ENCODE data around the gene TAC1.
"Not testable (repeated sequence)": the region's sequence is repeated elsewhere in the genome, so short reads cannot be mapped to it uniquely, and the experiment has no call there.

TAC1 gene, protein sequence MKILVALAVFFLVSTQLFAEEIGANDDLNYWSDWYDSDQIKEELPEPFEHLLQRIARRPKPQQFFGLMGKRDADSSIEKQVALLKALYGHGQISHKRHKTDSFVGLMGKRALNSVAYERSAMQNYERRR

DNA sequence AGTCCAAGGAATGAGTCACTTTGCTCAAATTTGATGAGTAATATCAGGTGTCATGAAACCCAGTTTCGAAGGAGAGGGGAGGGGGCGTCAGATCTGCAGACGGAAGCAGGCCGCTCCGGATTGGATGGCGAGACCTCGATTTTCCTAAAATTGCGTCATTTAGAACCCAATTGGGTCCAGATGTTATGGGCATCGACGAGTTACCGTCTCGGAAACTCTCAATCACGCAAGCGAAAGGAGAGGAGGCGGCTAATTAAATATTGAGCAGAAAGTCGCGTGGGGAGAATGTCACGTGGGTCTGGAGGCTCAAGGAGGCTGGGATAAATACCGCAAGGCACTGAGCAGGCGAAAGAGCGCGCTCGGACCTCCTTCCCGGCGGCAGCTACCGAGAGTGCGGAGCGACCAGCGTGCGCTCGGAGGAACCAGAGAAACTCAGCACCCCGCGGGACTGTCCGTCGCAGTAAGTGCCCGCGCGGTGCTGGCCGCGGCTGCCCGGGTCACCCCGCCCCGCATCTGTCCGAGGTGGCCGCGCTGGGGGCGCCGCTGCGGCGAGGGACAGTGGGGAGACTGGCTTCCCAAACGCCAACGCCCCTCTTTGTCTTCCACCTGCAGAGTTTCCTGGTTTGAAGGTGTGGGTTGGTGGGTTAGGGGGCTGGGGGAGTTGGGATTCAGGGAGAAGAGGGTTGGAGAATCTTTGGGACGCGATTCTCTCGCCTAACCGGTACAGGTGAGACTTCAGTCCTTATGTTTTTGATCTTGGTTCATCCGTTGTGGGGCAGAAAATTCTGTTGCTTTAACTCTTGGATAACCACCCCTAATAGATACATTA, at the start of gene TAC1:
TAC1 (plus strand) TSS at position 351 of the 829 bp plus-strand sequence. CDS start 527 bp downstream, outside the sequence.
- in situ Hi-C loops (cut with HindIII; ENCODE audit: low sequenced_read_pairs) = no loop called here

- in situ Hi-C loops (cut with HindIII; ENCODE audit: low sequenced_read_pairs) = no loop called here
These were observed 45.9 kb upstream of the TAC1 start for GRCh38 chr7:97685952-97686351.

- in situ Hi-C loops (cut with HindIII; ENCODE audit: low sequenced_read_pairs) = no loop called here
These were observed 38.3 kb upstream of the TAC1 start for GRCh38 chr7:97693586-97693985.

- in situ Hi-C loops (cut with HindIII; ENCODE audit: low sequenced_read_pairs) = no loop called here
These were observed 37.5 kb upstream of the TAC1 start for GRCh38 chr7:97694355-97694754.

DNA sequence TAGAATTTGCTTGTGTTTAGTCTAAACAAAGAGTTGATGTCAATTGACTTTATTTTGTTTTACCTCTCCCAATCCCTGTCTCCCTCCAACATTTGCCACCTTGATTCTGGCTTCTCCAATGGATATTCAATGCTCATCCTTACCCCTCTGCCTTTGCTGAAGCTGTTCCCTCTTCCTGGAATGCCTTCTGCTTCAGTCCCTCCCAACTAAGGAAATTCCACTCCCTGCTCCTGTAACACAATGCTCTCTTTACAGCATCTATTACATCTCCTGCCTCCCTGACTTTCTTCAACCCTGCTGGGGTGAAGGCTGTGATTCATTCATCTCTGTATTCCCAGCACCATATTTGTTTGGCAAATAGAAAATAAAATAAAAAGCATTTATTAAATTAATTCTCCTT, 34.5 kb upstream of the TAC1 start:
- in situ Hi-C loops (cut with HindIII; ENCODE audit: low sequenced_read_pairs) = no loop called here

- in situ Hi-C loops (cut with HindIII; ENCODE audit: low sequenced_read_pairs) = no loop called here
These were observed 9.5 kb upstream of the TAC1 start for GRCh38 chr7:97722386-97722785.

- in situ Hi-C loops (cut with HindIII; ENCODE audit: low sequenced_read_pairs) = no loop called here
These were observed 834 bp downstream of the TAC1 start for GRCh38 chr7:97732565-97733275.

GRCh38 chr7:97733276-97734161, 1.6 kb downstream of the TAC1 start:
- in situ Hi-C loops (cut with HindIII; ENCODE audit: low sequenced_read_pairs) = no loop called here

DNA sequence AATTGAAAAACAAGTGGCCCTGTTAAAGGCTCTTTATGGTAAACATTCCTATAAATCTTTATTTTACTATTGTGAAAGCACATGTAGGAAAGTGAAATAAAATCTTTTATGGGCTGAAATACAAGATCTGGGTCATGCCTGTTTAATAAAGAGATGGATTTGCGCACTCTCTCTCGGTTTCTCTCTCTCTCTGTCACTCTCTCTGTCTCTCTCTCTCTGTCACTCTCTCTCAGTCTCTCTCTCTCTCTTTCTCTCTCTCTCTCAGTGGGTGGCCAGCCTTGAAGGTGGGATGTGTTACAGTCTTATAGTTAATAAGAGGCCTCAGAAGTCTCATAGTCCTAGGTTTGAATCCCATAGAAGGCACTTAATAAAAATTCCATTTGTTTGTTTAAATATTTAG, 2.4 kb downstream of the TAC1 start:
- in situ Hi-C loops (cut with HindIII; ENCODE audit: low sequenced_read_pairs) = no loop called here

DNA sequence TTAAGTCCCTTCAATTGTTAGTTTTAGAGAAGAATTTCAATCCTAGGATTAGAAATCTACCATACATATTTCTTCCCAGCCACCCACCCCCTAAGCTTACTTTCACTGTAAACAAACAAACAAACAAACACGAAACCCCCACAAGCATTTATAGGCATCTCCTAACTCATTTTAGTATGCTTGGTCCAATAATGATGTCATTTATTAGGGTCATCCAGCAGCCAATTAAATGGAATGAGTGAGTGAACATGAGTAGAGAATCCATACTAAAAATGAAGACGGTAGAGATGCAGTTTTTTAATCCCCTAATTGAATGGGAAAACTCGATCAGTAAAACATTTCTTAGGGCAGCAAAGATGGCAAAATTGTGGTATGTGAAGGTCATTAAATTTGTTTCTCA, 3.2 kb downstream of the TAC1 start:
- in situ Hi-C loops (cut with HindIII; ENCODE audit: low sequenced_read_pairs) = no loop called here

- in situ Hi-C loops (cut with HindIII; ENCODE audit: low sequenced_read_pairs) = loop anchor here (10.0 kb wide), 1 partner anchor 46 kb away; no protein-coding TSS in a partner anchor
These were observed 16.6 kb downstream of the TAC1 start for GRCh38 chr7:97748482-97748881.

DNA sequence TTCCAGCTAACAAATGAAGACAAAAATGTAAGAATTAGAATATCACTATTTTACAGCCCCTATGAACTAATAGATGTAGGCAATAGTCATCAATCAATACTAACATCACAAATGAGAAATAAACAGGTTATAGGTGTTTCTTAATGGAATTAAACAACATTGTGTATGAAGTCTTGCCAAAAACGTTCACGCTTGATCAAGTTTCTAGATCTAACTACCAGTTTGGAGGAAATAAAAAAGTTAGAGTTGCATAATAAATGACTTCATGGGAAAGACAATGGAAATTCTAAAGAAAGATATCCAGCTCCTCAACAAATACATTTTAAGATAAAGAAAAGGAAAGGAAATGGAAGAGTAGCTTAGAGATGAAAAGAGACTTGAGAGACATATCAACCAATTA, 19.7 kb downstream of the TAC1 start:
- in situ Hi-C loops (cut with HindIII; ENCODE audit: low sequenced_read_pairs) = no loop called here

DNA sequence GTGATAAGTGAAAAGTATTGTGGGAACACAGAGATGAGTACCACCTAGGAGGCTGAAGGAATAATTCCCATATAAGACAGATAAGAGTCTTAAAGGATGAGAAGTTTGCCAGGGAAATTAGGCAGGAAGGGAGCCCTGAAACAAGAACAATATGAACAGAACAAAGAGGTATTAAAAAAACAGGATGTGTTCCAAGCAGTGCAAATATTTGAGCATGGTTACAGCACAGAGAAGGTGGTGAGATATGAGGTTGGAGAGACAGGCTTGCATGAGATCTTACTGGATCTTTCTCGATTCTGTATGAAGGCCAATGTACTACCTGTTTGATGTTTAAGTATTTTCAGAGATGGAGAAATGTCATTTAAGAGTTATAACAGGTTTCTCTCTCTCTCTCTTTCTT, 20.3 kb downstream of the TAC1 start:
- in situ Hi-C loops (cut with HindIII; ENCODE audit: low sequenced_read_pairs) = no loop called here

GRCh38 chr7:97757824-97758223, 25.9 kb downstream of the TAC1 start:
- in situ Hi-C loops (cut with HindIII; ENCODE audit: low sequenced_read_pairs) = no loop called here

GRCh38 chr7:97770850-97771249, 39.0 kb downstream of the TAC1 start:
- in situ Hi-C loops (cut with HindIII; ENCODE audit: low sequenced_read_pairs) = no loop called here

- in situ Hi-C loops (cut with HindIII; ENCODE audit: low sequenced_read_pairs) = no loop called here
These were observed 39.7 kb downstream of the TAC1 start for GRCh38 chr7:97771576-97771975.

DNA sequence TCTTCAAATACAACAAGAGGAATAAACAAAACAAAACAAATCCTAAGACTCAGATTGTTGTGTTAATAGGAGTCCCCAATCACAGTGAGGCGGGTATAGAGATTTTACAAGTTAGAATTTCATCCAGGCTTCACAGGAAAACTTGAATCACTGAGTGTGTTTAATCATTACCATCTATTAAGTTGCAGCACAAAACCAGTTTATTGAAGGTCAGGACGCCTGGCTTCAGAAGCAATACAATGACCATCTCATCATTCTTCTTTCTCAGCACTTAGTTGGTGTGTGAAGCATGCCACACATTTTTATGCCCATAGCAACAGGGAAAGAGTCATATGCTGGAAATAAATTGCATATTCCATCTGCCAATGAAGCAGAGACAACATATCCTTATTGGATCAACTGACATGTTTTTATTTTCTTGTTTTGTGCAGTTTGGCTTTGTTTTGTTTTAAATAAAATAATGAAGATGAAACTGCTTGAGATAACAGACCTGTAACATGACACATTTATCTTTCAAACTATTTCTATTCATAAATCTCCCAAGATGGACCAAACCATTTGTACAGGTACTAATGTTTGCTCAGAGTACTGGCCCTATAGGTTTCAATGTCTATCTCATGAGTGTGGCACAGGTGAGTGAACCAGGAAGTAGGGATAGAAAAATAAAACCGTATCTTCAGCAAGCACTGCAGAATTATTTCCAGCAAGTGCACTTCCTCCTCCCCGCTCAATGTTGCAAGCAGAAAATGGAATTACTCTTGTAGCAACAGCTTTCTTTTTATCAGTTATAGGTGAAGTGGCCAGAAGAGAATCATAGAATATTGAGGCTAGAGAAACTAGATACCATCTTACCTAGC, 40.4 kb downstream of the TAC1 start:
- in situ Hi-C loops (cut with HindIII; ENCODE audit: low sequenced_read_pairs) = no loop called here

GRCh38 chr7:97786398-97786797, 54.5 kb downstream of the TAC1 start:
- in situ Hi-C loops (cut with HindIII; ENCODE audit: low sequenced_read_pairs) = not testable (repeated sequence)
